ENCODE results near the gene HSP90AB1.

DNA sequence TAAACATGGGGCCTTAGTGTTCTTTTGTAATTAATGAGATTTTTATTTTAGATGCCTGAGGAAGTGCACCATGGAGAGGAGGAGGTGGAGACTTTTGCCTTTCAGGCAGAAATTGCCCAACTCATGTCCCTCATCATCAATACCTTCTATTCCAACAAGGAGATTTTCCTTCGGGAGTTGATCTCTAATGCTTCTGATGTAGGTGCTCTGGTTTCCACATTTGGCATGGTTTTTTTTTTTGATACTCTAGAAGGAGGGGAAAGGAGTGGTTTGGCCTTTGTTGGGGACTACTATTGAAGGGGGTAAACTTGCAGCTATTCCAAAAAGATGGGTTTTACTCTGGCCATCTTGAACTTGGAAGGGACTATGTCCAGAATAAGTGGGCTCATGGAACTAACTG lies 1.7 kb downstream of the HSP90AB1 start:
- TF ChIP-seq POLR2A (IDR thresholded peaks at IDR 0.05; ENCODE audit: low read depth, low read length) (no peak), TAF1 (IDR thresholded peaks at IDR 0.05; ENCODE audit: borderline replicate concordance, low read depth, low read length) (no peak)
